ENCODE measurements around the gene WDR41.

GRCh38 chr5:77425998-77426659 lies 66.0 kb downstream of the WDR41 start:
- TF ChIP-seq POLR2A (IDR thresholded peaks at IDR 0.05) (no peak), CTCF (IDR thresholded peaks at IDR 0.05) (no peak)
